GM18498 (cell line): Measurements from ENCODE around the gene EFNA2.

Experiments
- ATAC-seq: cut with Tn5 transposase; IDR thresholded peaks from one replicate; pipeline ENCODE4 v1.9.1; 2021; ENCODE audit warnings: mild to moderate bottlenecking, moderate library complexity; ENCODE audit not compliant: unreplicated experiment

The EFNA2 gene

DNA sequence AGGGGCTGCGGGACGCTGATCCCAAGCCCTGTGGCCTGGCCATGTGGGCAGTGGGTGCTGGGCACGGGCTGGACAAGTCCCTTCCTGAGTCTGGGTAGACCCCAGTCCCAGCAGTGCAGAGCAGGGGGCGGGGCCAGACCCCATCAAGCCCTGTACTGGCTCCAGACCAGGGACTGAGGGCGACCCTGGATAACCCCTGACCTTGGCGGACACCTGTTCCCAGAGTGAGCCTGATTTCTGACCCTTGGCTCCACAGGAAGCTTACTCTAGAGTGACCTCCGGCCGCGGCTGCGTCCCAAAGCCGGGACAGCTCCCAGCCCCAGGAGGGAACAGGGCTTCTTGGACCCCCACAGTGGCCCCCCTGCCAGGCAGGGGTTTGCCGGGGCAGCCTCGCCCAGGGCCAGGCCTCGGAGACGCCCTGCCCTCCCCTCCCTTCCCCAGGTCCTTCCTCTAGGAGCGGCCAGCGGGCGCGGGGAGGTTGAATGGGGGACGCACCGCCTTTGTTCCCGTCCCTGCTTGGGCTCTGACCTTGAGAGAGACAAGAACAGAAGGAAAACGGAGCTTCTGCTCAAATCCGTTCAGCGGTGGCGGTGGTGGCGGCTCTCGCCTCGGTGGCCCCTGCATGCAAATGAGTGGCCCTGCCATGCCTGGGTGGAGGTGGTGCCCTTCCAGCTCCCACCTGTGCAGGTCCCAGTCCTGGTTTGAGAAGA is 2.3 kb upstream of the EFNA2 start:
- no peak for ATAC-seq

DNA sequence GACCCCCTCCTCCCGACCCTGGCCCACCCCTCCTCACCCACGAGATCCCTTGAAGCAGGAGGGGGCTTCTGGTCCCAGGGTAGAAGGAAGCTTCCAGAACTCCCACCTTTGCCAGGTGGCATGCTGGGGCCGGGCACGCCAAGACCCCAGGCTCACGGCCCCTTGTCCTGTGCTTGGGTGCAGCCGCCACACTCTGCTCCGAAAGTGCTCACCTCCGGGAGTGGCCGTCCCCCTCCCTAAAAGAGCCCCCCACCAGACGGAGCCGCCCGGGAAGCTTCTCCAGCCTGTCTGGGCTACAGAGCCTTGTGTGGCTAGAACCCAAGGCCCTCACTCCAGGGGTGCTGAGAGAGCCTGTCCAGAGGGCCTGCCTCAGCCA is 1.8 kb upstream of the EFNA2 start:
- no peak for ATAC-seq

DNA sequence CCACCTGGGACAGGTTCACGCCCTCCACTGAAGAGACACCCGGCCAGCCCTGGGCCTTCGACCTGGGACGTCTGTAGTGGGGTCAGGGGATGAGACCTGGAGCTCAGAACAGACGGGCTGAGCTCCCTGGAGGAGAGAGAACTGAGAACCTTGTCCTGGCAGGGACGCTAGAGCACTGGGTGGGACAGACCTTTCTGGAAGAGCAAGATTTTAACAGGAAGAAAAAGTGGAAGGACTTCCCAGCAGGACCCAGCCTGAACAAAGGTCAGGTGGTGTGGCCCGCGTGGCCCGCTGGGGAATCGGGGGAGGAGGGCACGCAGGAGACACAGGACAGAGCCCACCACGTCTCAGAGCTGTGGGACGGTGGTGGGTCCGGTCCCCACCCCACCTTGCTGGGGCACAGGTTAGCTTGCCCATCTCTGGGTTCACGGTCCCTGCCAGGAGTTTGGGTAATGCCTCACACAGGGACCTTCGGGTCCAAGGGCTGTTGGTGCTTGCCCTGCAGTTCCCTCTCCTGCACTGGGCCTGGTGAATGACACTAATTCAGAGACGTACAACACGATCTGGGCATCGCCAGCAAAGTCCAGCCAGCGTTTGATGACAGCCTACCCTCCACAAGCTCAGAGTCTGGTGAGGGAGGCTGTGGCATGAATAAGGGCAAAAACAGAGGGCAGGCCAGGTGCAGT is 1.2 kb upstream of the EFNA2 start:
- ATAC-seq = no peak

DNA sequence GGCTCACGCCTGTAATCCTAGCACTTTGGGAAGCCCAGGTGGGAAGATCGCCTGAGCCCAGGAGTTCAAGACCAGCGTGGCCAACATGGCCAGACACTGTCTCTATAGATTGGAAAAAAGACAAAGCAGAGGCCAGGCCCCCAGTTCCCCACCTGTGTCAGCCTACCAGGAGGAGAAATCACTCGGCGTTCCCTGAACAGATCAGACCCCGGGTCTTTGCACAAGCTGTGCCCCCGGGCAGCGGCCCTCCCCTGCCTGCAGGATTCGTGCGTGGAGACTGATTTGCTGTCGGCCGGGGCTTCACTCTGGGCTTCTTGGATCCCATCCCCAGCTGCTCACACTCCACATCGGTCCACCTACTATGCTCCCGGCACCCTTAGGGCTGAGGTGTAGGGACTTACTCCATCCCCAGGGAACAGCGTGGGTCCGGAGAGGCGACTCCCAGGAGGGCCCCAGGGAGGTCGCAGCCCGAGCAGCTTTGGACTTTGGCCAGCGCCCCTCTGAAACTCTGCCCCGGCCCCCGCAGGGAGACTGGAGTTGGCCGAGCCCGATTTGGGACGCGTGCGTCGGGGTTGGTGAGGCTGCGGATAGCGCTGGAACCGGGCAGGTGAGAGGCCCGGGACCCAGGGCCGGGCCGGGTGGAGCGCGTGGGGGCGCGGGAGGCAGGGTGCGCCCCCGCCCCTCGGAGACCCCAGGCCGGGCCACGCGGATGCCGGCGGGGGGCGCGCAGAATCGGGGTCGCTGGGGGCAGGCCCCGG is 515 bp upstream of the EFNA2 start:
- ATAC-seq = no peak

- ATAC-seq = no peak
Measured at GRCh38 chr19:1286487-1287353, 1.0 kb downstream of the EFNA2 start.

- ATAC-seq = no peak
Measured at GRCh38 chr19:1287354-1288225, 1.9 kb downstream of the EFNA2 start.

DNA sequence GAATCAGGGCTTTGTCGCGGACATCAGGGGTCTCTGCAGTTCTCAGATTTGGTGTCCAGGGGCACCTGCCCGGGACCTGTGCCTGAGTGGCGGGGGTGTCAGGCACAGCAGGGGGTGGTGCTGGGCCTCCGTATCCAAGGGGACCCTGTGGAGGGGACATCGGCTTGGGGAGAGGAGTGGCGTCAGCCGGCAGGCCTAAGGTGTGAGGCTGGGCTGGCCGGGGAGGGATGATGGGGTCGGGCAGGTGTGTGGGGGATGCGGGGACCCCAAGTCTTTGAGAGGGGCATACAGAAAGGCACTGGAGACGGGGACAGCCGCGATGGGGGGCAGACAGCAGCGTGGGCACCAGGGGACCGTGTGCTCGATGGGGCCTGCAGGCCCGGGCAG is 2.5 kb downstream of the EFNA2 start:
- ATAC-seq = no peak

GRCh38 chr19:1288833-1289685 is 3.4 kb downstream of the EFNA2 start:
- ATAC-seq = no peak

DNA sequence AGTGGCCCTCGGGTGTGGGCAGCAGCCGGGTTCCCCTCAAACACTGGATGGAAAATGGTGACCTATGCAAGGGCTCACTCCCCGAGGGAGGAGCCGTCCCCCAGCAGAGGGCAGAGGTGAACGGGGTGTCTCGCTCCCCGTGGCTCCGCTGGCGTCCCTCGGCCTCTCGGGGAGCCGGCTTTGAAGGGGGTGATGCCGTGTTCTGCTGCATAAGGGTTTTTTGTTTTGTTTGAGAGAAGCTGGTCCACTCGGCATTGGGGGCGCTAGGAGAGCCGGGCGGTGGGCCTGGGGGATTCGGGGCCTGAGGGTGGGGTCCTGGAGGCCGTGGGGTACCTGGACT is 4.0 kb downstream of the EFNA2 start:
- ATAC-seq = no peak

GRCh38 chr19:1290196-1290702 is 4.6 kb downstream of the EFNA2 start:
- ATAC-seq = no peak

- no peak for ATAC-seq
Measured at GRCh38 chr19:1290703-1291651, 5.3 kb downstream of the EFNA2 start.

DNA sequence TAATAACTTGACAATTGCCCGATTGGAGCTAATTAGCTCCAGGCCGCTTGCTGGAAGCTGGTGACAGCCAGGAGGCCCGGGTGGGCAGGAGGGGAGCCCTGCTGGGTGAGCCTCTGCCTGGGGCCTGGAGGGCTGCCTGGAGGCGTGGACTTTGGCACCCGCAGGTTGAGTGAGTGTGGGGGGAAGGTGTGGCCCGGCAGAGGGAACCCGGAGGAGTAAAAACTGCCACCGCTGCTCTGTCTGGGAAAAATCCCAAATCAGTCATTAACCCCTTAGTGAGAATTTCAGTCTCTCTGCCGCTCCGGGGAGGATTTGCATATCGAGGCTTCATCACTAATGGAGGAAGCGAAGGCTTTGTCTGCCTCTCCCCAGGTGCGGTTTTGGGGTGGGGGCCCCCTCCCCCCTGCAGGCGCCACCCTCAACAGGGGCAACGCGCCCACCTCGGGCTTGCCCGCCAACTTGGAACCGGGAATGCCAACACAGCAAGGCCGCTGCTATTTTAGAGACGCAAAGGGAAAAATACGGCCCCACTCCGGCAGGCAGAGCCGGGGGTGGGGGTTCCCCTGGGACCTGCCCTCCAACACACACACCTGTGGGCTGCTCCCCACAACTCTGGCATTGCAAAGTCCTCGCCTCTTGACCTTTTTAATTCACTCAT is 6.2 kb downstream of the EFNA2 start:
- ATAC-seq = no peak

DNA sequence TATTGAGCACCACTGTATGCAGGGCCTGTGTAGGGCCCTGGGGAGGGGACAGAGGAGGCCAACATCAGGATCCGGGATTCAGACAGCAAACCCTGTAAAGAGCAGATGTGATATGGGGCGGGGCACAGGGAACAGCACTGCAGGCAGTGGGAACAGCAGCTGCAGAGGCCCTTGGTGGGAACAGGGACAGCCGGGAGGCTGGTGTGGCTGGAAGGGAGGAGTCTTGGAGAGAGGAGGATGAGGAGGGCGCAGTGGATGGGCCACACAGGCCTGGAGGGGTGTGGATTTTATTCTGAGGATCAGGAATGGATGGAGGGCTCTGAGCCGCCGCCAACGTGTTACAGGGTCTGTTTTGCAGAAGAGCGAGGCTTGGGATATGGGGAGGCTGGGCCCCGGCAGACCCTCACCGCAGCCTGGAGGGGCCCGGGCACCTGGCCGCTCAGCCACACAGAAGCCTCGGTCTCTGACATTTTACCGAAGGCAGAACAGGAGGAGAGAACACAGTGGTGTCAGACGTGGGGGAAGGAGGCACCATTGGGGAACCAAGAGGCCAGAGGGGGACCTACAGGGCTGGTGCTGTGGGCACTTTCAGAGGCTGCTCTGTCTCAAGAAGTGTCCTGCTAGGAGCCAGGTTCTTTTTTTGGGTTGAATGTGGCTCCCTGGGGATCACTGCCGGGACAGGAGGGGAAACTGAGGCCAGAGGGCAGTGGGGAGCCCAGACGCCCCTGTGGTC is 6.9 kb downstream of the EFNA2 start:
- no peak for ATAC-seq

DNA sequence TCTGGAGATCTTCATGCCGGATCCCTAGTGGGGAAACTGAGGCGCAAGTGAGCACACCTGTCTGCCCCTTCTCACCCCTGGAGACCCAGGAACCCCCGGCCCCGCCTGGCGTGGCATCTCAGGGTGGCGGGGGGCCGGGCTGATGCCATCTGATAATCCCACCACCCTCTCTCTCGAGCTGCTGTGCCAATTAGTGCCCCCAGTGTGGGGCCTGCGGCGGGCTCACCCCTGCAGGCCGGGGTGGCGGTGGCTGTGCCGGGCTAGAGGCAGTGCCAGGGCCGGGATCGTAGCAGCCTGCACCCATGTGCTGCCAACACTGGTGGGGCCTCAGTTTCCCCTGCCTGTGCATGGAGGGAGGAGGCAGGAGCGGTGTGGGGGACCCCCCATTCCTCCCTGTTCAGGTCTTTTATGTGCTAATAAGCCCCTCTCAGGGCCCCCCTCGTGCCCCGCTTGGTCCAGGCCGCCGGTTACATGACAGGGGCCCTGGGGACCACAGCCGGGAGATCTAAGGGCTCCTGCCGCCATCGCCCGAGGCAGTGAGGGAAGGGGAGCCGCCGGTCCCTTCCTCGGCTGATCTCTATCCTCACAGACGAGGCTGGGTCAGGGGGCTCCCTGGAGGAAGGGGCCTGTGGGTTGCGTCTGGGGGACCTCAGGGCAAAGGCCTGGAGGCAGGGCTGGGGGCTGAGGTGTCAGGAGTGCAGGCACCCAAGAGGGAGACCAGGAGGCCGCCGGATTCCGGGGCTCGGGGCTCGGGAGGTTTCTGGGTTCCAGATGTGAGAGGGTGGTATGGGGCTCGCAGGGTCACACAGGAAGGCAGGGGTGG is 8.3 kb downstream of the EFNA2 start:
- no peak for ATAC-seq

DNA sequence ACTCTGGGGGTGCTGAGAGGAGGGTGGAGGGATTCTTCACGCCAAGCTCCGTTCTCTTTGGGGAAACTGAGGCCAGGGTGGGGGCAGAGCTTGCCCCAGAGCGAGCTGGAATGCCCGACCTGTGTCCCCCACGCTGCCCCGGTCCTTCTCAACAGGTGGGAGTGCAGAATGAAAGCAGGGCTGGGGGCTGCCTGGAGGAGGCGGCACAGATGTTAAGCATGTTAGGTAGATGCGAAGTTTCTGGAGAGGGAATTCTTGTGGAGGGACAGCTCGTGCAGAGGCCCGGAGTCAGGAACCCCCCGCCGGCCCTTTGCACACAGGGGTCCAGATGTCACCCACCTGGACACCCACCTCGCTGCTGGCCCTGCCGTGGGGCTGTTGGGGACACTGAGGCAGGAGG is 9.0 kb downstream of the EFNA2 start:
- no peak for ATAC-seq
